GM12878 (cell line): ENCODE data around the gene GAS2L1. TPM values are rescaled to one million over a fixed set of nuclear protein-coding genes. Genes with fewer than 3 reads are reported as not detected.

ENCODE experiments used
- ATAC-seq: fragments of 200-7000 bp; cut with Tn5 transposase; 3 replicates; pipeline ENCODE4 v1.9.1; 2020; ENCODE audit warnings: mild to moderate bottlenecking, moderate library complexity
- BruUV-seq: library from RNA; stranded (reverse); fragments of 400-500 nt; replicated peaks from 2 replicates; lab custom pipeline; 2021; lab: Mats Ljungman, UMichigan
- CTCF ChIA-PET: fragments of 300-600 bp; sonication (Branson Sonifier 250); formaldehyde crosslinking; extraction: SDS; loops from one replicate; lab custom pipeline; 2021; ENCODE audit warnings: inconsistent platforms; lab: Yijun Ruan, JAX
- POLR2A ChIA-PET: fragments of 350-600 bp; formaldehyde crosslinking; extraction: SDS; loops from one replicate; lab custom pipeline; 2021; ENCODE audit warnings: inconsistent platforms; lab: Charles Lee
- RAD21 ChIA-PET: fragments of 300-600 bp; sonication (Branson Sonifier 250); formaldehyde crosslinking; loops from one replicate; lab custom pipeline; 2023; ENCODE audit warnings: antibody characterized with exemption; ENCODE audit not compliant: unreplicated experiment; lab: Charles Lee
- SMC1A ChIA-PET: fragments of 300-600 bp; sonication (Branson Sonifier 250); formaldehyde crosslinking; loops from one replicate; lab custom pipeline; 2023; ENCODE audit not compliant: unreplicated experiment, uncharacterized antibody; lab: Charles Lee
- DNase-seq: peaks from one replicate; pipeline ENCODE4 v3.0.0-alpha.2; 2011; ENCODE audit warnings: low read depth, low spot score
- FAIRE-seq: peaks from 3 replicates; lab custom pipeline; 2011; peaks lifted over from hg19 to GRCh38; lab: Jason Lieb, UNC
- H2AFZ ChIP-seq: 2 replicates; pipeline ENCODE4 v1.6.0; 2011; ENCODE audit warnings: low read depth, low read length, control low read depth; ENCODE audit not compliant: control insufficient read depth
- H3K27ac ChIP-seq: 2 replicates; pipeline ENCODE4 v1.5.1; 2011; ENCODE audit warnings: control low read depth; ENCODE audit not compliant: control insufficient read depth, insufficient read depth
- H3K27me3 ChIP-seq, 2 experiments: replicated peaks in 1 of 2; 2 replicates each; pipeline versions ENCODE4 v1.6.0 to v1.6.1; 2011; ENCODE audit warnings: low read length in 1 of 2; ENCODE audit not compliant: control insufficient read depth in 2 of 2, insufficient read depth in 2 of 2
- H3K36me3 ChIP-seq, 2 experiments: 2 replicates each; pipeline ENCODE4 v1.5.1; 2011; ENCODE audit warnings: low read length in 1 of 2; ENCODE audit not compliant: control insufficient read depth in 2 of 2, insufficient read depth in 2 of 2
- H3K4me1 ChIP-seq: 2 replicates; pipeline ENCODE4 v1.6.1; 2011; ENCODE audit warnings: mild to moderate bottlenecking, low read length, moderate library complexity, mixed read lengths; ENCODE audit not compliant: control insufficient read depth, insufficient read depth
- H3K4me2 ChIP-seq: 2 replicates; pipeline ENCODE4 v1.6.0; 2011; ENCODE audit warnings: control low read depth; ENCODE audit not compliant: control insufficient read depth, insufficient read depth
- H3K4me3 ChIP-seq: fragments of 200-600 bp; sonication (generic); 2 replicates; pipeline ENCODE4 v1.5.1; 2016
- H3K79me2 ChIP-seq: 2 replicates; pipeline ENCODE4 v1.6.0; 2011; ENCODE audit warnings: low read length; ENCODE audit not compliant: control insufficient read depth, insufficient read depth
- H3K9ac ChIP-seq: 2 replicates; pipeline ENCODE4 v1.8.0; 2011; ENCODE audit warnings: low read length, control low read depth, mixed read lengths; ENCODE audit not compliant: control insufficient read depth, insufficient read depth
- H3K9me3 ChIP-seq: replicated peaks from 3 replicates; pipeline ENCODE4 v1.5.1; 2011; ENCODE audit warnings: mild to moderate bottlenecking, low read length; ENCODE audit not compliant: control insufficient read depth, insufficient read depth
- H4K20me1 ChIP-seq: 2 replicates; pipeline ENCODE4 v1.6.0; 2011; ENCODE audit not compliant: control insufficient read depth, insufficient read depth
- BMI1 ChIP-seq: fragments of 450-650 bp; IDR thresholded peaks from 2 replicates; pipeline ENCODE4 v1.6.1; 2016; ENCODE audit warnings: mild to moderate bottlenecking, moderate library complexity, borderline replicate concordance
- CHD2 ChIP-seq: IDR thresholded peaks from 2 replicates; pipeline ENCODE4 v1.6.1; 2011; ENCODE audit warnings: low read depth, low read length, improper control_type of control experiment, borderline replicate concordance
- CREB1 ChIP-seq: IDR thresholded peaks from 2 replicates; pipeline ENCODE4 v1.6.1; 2012; ENCODE audit warnings: low read depth, mild to moderate bottlenecking, inconsistent platforms
- EZH2 ChIP-seq: IDR thresholded peaks from 2 replicates; pipeline ENCODE4 v1.6.1; 2012; ENCODE audit warnings: low read depth, mild to moderate bottlenecking, control low read depth, inconsistent platforms, low read length, borderline replicate concordance; ENCODE audit not compliant: control insufficient read depth
- GATAD2B ChIP-seq: fragments of 450-650 bp; conservative IDR thresholded peaks from 2 replicates; pipeline ENCODE4 v1.6.1; 2017; ENCODE audit warnings: low read depth, mild to moderate bottlenecking, moderate library complexity
- IKZF1 ChIP-seq: fragments of 450-650 bp; conservative IDR thresholded peaks from 2 replicates; pipeline ENCODE4 v1.6.1; 2017; ENCODE audit warnings: antibody characterized with exemption, mild to moderate bottlenecking
- IKZF2 ChIP-seq, 2 experiments: fragments of 450-650 bp; IDR thresholded peaks; 2 replicates each; pipeline ENCODE4 v1.6.1; 2017; ENCODE audit warnings: mild to moderate bottlenecking in 2 of 2, moderate library complexity in 2 of 2
- RELA ChIP-seq: fragments of 450-650 bp; IDR thresholded peaks from 2 replicates; pipeline ENCODE4 v1.8.0; 2014; ENCODE audit warnings: borderline replicate concordance; ENCODE audit not compliant: partially characterized antibody
- SIN3A ChIP-seq: IDR thresholded peaks from 2 replicates; pipeline ENCODE4 v1.6.1; 2012; ENCODE audit warnings: low read depth, low read length, improper control_type of control experiment
- SRF ChIP-seq, 2 experiments: IDR thresholded peaks; 2 replicates each; pipeline ENCODE4 v1.6.1; 2011; ENCODE audit warnings: low read depth in 2 of 2, low read length in 2 of 2, mild to moderate bottlenecking in 1 of 2, moderate library complexity in 1 of 2
- TCF3 ChIP-seq: IDR thresholded peaks from 2 replicates; pipeline ENCODE4 v1.6.1; 2012; ENCODE audit warnings: low read depth, mild to moderate bottlenecking, low read length, borderline replicate concordance; ENCODE audit not compliant: insufficient read depth
- ZNF207 ChIP-seq: fragments of 450-650 bp; IDR thresholded peaks from 2 replicates; pipeline ENCODE4 v1.6.1; 2014; ENCODE audit warnings: antibody characterized with exemption, mild to moderate bottlenecking, borderline replicate concordance
- ZNF24 ChIP-seq: fragments of 450-650 bp; IDR thresholded peaks from 2 replicates; pipeline ENCODE4 v1.6.1; 2017; ENCODE audit warnings: antibody characterized with exemption, mild to moderate bottlenecking
- WGBS: methylation state at CpG from one replicate; pipeline ENCODE4 v1.1.6; 2016; ENCODE audit warnings: low lambda C conversion rate; ENCODE audit not compliant: insufficient replicate concordance, insufficient coverage; ENCODE audit errors: missing lambda C conversion rate; 5-methylcytosine and 5-hydroxymethylcytosine counted together
- in situ Hi-C: fragments of 300-500 bp; cut with MboI; formaldehyde crosslinking; loops from 9 replicates; pipeline ENCODE4 v1.14.3; 2018; ENCODE audit warnings: mixed read lengths
- intact Hi-C: fragments of 100-400 bp; cut with micrococcal nuclease; formaldehyde crosslinking; loops from one replicate; pipeline ENCODE4 v1.14.2; 2022; ENCODE audit not compliant: unreplicated experiment
- polyA plus RNA-seq, 11 experiments: library from polyadenylated mRNA; depleted of rRNA in 4 of 11; unstranded in 6 of 11; stranded (reverse) in 5 of 11; fragments of >200 nt; fragmentation: Nextera tagmentation in 4 of 11; fragmentation: Illumina TruSeq in 1 of 11; extraction: Ambion mirVana in 4 of 11; extraction: Trizol in 1 of 11; gene quantifications; 1 replicate in 1 of 11; 2 replicates in 10 of 11; pipeline versions ENCODE4 v1.2.1 to v1.2.3, GENCODE V29; 2011 to 2016; ENCODE audit warnings: inconsistent platforms in 2 of 11, missing spikeins in 2 of 11, low read depth in 1 of 11
- total RNA-seq, 4 experiments: library from RNA; depleted of rRNA in 3 of 4; stranded (reverse); fragments of >200 nt in 3 of 4; fragmentation: Illumina TruSeq in 1 of 4; extraction: Trizol in 1 of 4; gene quantifications; 2 replicates each; pipeline versions ENCODE4 v1.2.1 to v1.2.3, GENCODE V29; 2013 to 2021
- TF ChIP-seq, protein P1 (sequence below): fragments of 450-650 bp; formaldehyde crosslinking; IDR thresholded peaks from 2 replicates; pipeline ENCODE4 v1.5.0; 2022; ENCODE audit warnings: mild to moderate bottlenecking, missing genetic modification characterization
- TF ChIP-seq, protein P2 (sequence below): fragments of 450-650 bp; IDR thresholded peaks from 2 replicates; pipeline ENCODE4 v1.6.1; 2017; ENCODE audit warnings: mild to moderate bottlenecking, moderate library complexity

Gene GAS2L1
- total and polyA plus RNA-seq, 10 of the 15 experiments (the other 5 are each of a cell fraction or from before 2014, with no cell fraction given) = 0.03 to 0.13 TPM; not detected in 8

DNA sequence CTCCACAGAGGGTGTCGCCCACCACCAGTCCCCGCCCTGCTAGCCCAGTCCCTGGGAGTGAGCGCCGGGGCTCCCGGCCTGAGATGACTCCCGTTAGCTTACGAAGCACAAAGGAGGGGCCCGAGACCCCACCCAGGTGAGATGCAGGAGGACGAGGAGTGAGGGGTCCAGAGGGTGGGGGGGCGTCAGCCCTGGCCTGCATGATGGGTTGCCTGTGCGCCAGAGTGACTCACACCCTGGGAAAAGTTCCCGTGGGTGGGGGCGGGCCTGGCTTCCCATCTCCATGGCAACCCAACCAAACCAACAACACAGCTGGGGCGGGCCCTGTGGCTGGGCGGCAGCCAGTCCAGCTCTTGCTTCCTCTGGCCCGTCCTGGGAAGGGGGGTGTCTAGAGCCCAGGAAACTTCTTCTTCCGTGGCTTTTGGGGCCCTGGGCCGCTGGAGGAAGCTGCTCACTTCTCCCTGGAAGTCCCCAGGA, 4.5 kb downstream of the GAS2L1 start:
- 17% methylated on average over 14 of the region's 18 CpGs for WGBS
- H3K9ac ChIP-seq = no peak overlapping the region
- H3K4me2 ChIP-seq = no peak overlapping the region
- H4K20me1 ChIP-seq = no peaks in the 10 kb centered on the region
- no peak overlapping the region for H2AFZ ChIP-seq
- ChIA-PET POLR2A (interaction anchor here (0.9 kb wide), 1 partner anchor 11 kb away, joined by 3 read pairs; no protein-coding TSS in a partner anchor), CTCF (no interaction called here), RAD21 (no interaction called here), SMC1A (no interaction called here)
- H3K27ac ChIP-seq = no peak overlapping the region
- no peak overlapping the region for H3K4me3 ChIP-seq
- no peaks in the 10 kb centered on the region; the same call in 1 of the 2 replicates for H3K4me1 ChIP-seq
- no peaks in the 10 kb centered on the region; the same call in 2 of the 3 replicates for H3K9me3 ChIP-seq
- DNase-seq (no peak), ATAC-seq (peak; percentile 68), FAIRE-seq (no peak)
- H3K79me2 ChIP-seq = no peaks in the 10 kb centered on the region
- H3K27me3 ChIP-seq = peaks cover 7 to 13% of the 10 kb centered on the region in 2 experiments; a peak in 3 of 4 replicates
- intact Hi-C loops (no loop called here), in situ Hi-C loops (no loop called here)
- BruUV-seq = no TSS peak
- no peaks in the 10 kb centered on the region for H3K36me3 ChIP-seq
- TF ChIP-seq BMI1 (peak; percentile 89), IKZF2 (IDR thresholded peaks at IDR 0.05) (0 out of 4 replicates have a peak, but pooled peaks of 1 of the 2 experiments have one; percentile 42), ZNF24 (no peak), GATAD2B (peak; percentile 24; the same call in 1 of the 2 replicates), SRF (IDR thresholded peaks at IDR 0.05; ENCODE audit: low read depth in 2 of 2, low read length in 2 of 2) (no peak), ZNF207 (no peak), CREB1 (no peak), EZH2 (no peak), IKZF1 (peak; percentile 61), CHD2 (no peak), SIN3A (0 out of 2 replicates have a peak, but pooled peaks have one; percentile 29), RELA (peak; percentile 32), TCF3 (0 out of 2 replicates have a peak, but pooled peaks have one; percentile 33)
- TF ChIP-seq, protein P1, sequence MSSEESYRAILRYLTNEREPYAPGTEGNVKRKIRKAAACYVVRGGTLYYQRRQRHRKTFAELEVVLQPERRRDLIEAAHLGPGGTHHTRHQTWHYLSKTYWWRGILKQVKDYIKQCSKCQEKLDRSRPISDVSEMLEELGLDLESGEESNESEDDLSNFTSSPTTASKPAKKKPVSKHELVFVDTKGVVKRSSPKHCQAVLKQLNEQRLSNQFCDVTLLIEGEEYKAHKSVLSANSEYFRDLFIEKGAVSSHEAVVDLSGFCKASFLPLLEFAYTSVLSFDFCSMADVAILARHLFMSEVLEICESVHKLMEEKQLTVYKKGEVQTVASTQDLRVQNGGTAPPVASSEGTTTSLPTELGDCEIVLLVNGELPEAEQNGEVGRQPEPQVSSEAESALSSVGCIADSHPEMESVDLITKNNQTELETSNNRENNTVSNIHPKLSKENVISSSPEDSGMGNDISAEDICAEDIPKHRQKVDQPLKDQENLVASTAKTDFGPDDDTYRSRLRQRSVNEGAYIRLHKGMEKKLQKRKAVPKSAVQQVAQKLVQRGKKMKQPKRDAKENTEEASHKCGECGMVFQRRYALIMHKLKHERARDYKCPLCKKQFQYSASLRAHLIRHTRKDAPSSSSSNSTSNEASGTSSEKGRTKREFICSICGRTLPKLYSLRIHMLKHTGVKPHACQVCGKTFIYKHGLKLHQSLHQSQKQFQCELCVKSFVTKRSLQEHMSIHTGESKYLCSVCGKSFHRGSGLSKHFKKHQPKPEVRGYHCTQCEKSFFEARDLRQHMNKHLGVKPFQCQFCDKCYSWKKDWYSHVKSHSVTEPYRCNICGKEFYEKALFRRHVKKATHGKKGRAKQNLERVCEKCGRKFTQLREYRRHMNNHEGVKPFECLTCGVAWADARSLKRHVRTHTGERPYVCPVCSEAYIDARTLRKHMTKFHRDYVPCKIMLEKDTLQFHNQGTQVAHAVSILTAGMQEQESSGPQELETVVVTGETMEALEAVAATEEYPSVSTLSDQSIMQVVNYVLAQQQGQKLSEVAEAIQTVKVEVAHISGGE = no peak
- TF ChIP-seq, protein P2, sequence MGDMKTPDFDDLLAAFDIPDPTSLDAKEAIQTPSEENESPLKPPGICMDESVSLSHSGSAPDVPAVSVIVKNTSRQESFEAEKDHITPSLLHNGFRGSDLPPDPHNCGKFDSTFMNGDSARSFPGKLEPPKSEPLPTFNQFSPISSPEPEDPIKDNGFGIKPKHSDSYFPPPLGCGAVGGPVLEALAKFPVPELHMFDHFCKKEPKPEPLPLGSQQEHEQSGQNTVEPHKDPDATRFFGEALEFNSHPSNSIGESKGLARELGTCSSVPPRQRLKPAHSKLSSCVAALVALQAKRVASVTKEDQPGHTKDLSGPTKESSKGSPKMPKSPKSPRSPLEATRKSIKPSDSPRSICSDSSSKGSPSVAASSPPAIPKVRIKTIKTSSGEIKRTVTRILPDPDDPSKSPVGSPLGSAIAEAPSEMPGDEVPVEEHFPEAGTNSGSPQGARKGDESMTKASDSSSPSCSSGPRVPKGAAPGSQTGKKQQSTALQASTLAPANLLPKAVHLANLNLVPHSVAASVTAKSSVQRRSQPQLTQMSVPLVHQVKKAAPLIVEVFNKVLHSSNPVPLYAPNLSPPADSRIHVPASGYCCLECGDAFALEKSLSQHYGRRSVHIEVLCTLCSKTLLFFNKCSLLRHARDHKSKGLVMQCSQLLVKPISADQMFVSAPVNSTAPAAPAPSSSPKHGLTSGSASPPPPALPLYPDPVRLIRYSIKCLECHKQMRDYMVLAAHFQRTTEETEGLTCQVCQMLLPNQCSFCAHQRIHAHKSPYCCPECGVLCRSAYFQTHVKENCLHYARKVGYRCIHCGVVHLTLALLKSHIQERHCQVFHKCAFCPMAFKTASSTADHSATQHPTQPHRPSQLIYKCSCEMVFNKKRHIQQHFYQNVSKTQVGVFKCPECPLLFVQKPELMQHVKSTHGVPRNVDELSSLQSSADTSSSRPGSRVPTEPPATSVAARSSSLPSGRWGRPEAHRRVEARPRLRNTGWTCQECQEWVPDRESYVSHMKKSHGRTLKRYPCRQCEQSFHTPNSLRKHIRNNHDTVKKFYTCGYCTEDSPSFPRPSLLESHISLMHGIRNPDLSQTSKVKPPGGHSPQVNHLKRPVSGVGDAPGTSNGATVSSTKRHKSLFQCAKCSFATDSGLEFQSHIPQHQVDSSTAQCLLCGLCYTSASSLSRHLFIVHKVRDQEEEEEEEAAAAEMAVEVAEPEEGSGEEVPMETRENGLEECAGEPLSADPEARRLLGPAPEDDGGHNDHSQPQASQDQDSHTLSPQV = no peak
